ENCODE measurements around the gene KRT72.

DNA sequence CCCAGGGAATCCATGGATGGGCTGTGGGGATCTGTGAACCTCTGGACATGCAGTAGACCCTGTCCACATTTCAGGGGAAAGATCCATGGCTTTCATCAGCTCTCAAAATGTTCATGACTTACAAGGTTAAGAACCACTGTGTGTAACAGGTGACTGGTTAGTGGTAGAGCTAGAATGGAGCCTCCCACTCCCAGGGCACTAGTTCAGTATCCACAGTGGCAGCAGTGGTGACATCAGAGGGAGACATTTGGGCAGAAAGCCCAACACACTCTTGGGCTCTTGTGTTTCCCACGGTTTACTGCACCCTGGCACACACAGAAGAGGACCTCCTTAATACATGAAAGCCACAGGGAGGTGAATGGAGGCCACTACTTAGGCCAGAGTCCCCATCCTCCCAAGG, 36.7 kb downstream of the KRT72 start:
- TF ChIP-seq, protein P1, sequence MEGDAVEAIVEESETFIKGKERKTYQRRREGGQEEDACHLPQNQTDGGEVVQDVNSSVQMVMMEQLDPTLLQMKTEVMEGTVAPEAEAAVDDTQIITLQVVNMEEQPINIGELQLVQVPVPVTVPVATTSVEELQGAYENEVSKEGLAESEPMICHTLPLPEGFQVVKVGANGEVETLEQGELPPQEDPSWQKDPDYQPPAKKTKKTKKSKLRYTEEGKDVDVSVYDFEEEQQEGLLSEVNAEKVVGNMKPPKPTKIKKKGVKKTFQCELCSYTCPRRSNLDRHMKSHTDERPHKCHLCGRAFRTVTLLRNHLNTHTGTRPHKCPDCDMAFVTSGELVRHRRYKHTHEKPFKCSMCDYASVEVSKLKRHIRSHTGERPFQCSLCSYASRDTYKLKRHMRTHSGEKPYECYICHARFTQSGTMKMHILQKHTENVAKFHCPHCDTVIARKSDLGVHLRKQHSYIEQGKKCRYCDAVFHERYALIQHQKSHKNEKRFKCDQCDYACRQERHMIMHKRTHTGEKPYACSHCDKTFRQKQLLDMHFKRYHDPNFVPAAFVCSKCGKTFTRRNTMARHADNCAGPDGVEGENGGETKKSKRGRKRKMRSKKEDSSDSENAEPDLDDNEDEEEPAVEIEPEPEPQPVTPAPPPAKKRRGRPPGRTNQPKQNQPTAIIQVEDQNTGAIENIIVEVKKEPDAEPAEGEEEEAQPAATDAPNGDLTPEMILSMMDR (optimal IDR thresholded peaks at IDR 0.05 in 1 of 3, IDR thresholded peaks at IDR 0.05 in 1 of 3, conservative IDR thresholded peaks at IDR 0.05 in 1 of 3; ENCODE audit: extremely low read depth in 1 of 3, insufficient read depth in 2 of 3, low read length in 3 of 3) = no peak
- TF ChIP-seq EZH2 (IDR thresholded peaks at IDR 0.05; ENCODE audit: low read length) = no peak

Measured in keratinocyte (primary cell).